Ishikawa (cell line): ENCODE measurements around the gene RAB7B.

Experiments used
- CREB1 ChIP-seq: IDR thresholded peaks from 2 replicates; pipeline ENCODE4 v1.6.1; 2012; ENCODE audit warnings: low read depth
- EGR1 ChIP-seq: IDR thresholded peaks from 2 replicates; pipeline ENCODE4 v1.6.1; 2012
- EP300 ChIP-seq: IDR thresholded peaks from 2 replicates; pipeline ENCODE4 v1.6.1; 2012; ENCODE audit warnings: borderline replicate concordance
- FOXM1 ChIP-seq: IDR thresholded peaks from 2 replicates; pipeline ENCODE4 v1.6.1; 2012; ENCODE audit warnings: low read depth, borderline replicate concordance
- MAX ChIP-seq: IDR thresholded peaks from 2 replicates; pipeline ENCODE4 v1.6.1; 2012
- NFIC ChIP-seq: IDR thresholded peaks from 2 replicates; pipeline ENCODE4 v1.6.1; 2012
- RAD21 ChIP-seq: IDR thresholded peaks from 2 replicates; pipeline ENCODE4 v1.6.1; 2012; ENCODE audit warnings: low read depth
- REST ChIP-seq: IDR thresholded peaks from 2 replicates; pipeline ENCODE4 v1.6.1; 2012; ENCODE audit warnings: low read depth, mild to moderate bottlenecking
- TAF1 ChIP-seq: IDR thresholded peaks from 2 replicates; pipeline ENCODE4 v1.6.1; 2012; ENCODE audit warnings: low read depth, mild to moderate bottlenecking
- TCF12 ChIP-seq: IDR thresholded peaks from 2 replicates; pipeline ENCODE4 v1.6.1; 2012; ENCODE audit warnings: low read depth
- YY1 ChIP-seq: IDR thresholded peaks from 2 replicates; pipeline ENCODE4 v1.6.1; 2012; ENCODE audit warnings: low read depth

GRCh38 chr1:205944525-205944924 lies 58.7 kb downstream of the RAB7B start:
- TF ChIP-seq TCF12 (no peak), RAD21 (no peak), MAX (no peak), REST (no peak), YY1 (no peak), EGR1 (no peak), NFIC (no peak), TAF1 (no peak), CREB1 (no peak), FOXM1 (no peak), EP300 (no peak)
